Articular chondrocyte of knee joint (primary cell): ENCODE results near the gene RMDN3. TPM values are rescaled to one million over a fixed set of nuclear protein-coding genes. Genes with fewer than 3 reads are reported as not detected.

ENCODE experiments used
- small RNA-seq: library from RNA; depleted of rRNA; stranded (forward); fragments of <200 nt; gene quantifications from one replicate; pipeline ENCODE3, GENCODE V24; 2012
- total RNA-seq: library from RNA; depleted of rRNA; stranded (reverse); fragments of >200 nt; gene quantifications from 2 replicates; pipeline ENCODE4 v1.2.3, GENCODE V29; 2012

Gene RMDN3
- total RNA-seq = 17.4 and 18.5 TPM in 2 replicates

GRCh38 chr15:40754883-40755811 is at the start of gene RMDN3:
RMDN3 (minus strand) TSS chr15:40755254; CDS start chr15:40754783, 471 bp downstream.

GRCh38 chr15:40769274-40770146 is 14.5 kb upstream of the RMDN3 start, which contains the start of gene C15orf62:
C15orf62 (plus strand) TSS chr15:40769980; CDS start chr15:40770496, 516 bp downstream.

GRCh38 chr15:40763801-40764628 is 9.0 kb upstream of the RMDN3 start, which contains the start of gene GCHFR:
GCHFR (plus strand) TSS chr15:40764068; CDS start chr15:40764181, 113 bp downstream.

GRCh38 chr15:40694688-40695468 is 60.2 kb downstream of the RMDN3 start, which contains the start of gene RAD51:
RAD51 (plus strand) TSS chr15:40695174; CDS start chr15:40698759, 3,585 bp downstream.

Small RNA genes lying within 50 kb of the gene (small RNA-seq; reads per million reads assigned to genes)
- gene SUMO2P15 = not detected

Other genes with a start within 250 kb of the RMDN3 start
- 27.7 and 28.1 TPM in 2 replicates for gene CCDC32, start 190.2 kb downstream of the RMDN3 start, total RNA-seq
- gene RPUSD2, start 186.0 kb downstream of the RMDN3 start, total RNA-seq = 8.2 and 8.6 TPM in 2 replicates
- gene KNL1, start 161.0 kb downstream of the RMDN3 start, total RNA-seq = 15.5 and 23.8 TPM in 2 replicates
- gene RAD51, start 60.1 kb downstream of the RMDN3 start, total RNA-seq = 2.4 and 4.8 TPM in 2 replicates
- 5.2 and 5.5 TPM in 2 replicates for gene GCHFR, start 8.8 kb upstream of the RMDN3 start, total RNA-seq
- 0.11 and 0.26 TPM in 2 replicates for gene C15orf62, start 14.7 kb upstream of the RMDN3 start, total RNA-seq
- gene ZFYVE19, start 51.8 kb upstream of the RMDN3 start, total RNA-seq = 14.6 and 22.3 TPM in 2 replicates
- 23.9 and 26.1 TPM in 2 replicates for gene DNAJC17, start 52.2 kb upstream of the RMDN3 start, total RNA-seq
- not detected in 2 replicates for gene PPP1R14D, start 73.5 kb upstream of the RMDN3 start, total RNA-seq
- 0.26 and 0.97 TPM in 2 replicates for gene SPINT1, start 88.8 kb upstream of the RMDN3 start, total RNA-seq
- gene RHOV, start 119.0 kb upstream of the RMDN3 start, total RNA-seq = not detected in 2 replicates
- gene VPS18, start 139.2 kb upstream of the RMDN3 start, total RNA-seq = 37.6 and 38.8 TPM in 2 replicates
- gene DLL4, start 174.1 kb upstream of the RMDN3 start, total RNA-seq = 0.11 TPM in 1 of 2 replicates, not detected in the other
- 9.8 and 14.0 TPM in 2 replicates for gene CHAC1, start 198.2 kb upstream of the RMDN3 start, total RNA-seq